ENCODE results near the gene POGK.
A peak's percentile ranks its signal among the peaks of the same experiment; 100 is the strongest.
"Not testable (repeated sequence)": the region's sequence is repeated elsewhere in the genome, so short reads cannot be mapped to it uniquely, and the experiment has no call there.

POGK gene

GRCh38 chr1:166858726-166859419, 19.6 kb downstream of the POGK start:
- no peak for DNase-seq

GRCh38 chr1:166859597-166859996, 20.3 kb downstream of the POGK start:
- DNase-seq, result no peak

DNA sequence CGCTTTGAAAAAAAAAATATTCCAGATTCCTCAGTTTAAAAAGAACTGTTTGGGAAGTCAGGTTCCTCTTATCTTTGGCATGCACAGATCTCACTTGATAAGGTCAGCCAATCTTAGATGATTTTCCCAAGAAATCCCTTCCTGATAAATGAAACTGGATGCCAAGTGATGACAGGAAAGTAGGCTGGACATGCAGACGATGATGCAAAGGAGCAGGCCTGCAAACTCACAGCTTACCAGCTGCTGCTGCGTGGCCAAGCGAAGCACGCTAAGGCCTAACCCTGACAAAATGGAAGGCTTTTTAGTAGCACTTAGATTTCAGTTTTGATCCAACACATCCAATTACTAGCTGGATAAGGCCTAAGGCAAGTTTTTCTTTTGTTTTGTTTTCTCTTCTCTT, 26.7 kb downstream of the POGK start:
- DNase-seq, result no peak

GRCh38 chr1:166868639-166869038, 29.4 kb downstream of the POGK start:
- no peak for DNase-seq

DNA sequence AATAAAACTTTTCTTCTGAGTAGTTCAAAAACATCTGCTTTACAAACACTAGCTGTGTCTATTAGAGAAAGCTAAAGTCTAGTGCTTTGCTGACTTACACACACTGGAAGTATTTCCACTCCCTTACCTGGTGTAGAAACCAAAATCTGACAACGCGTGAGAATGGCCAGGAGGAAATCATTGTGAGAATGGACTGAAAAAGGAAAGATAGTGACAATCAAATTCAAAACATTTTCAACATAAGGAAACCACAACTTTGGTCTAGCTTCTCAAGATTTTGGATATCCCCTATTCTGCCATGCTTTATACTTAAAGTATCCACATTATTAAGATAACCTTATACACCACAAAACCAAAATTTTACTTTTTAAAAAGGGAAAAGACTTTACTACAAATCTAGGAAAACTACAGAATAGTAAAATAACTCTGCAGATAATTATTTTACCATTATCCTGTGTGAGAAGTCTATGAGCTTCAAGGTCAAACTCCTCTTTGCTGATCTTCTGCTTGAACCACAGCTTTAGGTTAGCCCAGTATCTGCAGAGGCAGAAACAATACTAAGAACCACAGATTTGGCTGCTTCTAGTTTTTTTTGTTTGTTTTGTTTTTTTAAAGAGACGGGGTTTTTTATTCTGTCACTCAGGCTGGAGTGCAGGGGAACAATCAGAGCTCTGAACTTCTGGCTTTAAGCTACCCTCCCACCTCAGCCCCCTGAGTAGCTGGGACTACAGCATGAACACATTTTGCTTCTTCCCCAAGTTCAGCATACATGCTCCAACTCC, 30.2 kb downstream of the POGK start:
- DNase-seq, result no peak

- DNase-seq, result no peak
Measured at GRCh38 chr1:166870584-166870983, 31.3 kb downstream of the POGK start.

DNA sequence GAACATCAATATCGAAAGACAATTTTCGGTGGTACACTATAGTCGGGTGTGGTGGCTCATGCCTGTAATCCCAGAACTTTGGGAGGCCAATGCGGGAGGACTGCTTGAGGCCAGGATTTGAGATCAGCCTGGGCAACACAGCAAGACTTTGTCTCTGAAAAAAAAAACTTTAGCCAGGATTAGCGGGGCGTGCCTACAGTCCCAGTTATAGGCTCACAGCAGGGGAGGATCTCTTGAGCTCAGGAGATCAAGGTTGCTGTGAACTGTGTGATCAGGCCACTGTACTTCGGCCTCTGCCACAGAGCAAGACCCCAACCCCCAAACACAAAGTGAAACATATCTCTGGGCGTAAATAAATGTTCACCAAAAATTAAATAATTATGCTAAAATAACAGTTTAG, 35.2 kb downstream of the POGK start:
- no peak for DNase-seq

DNA sequence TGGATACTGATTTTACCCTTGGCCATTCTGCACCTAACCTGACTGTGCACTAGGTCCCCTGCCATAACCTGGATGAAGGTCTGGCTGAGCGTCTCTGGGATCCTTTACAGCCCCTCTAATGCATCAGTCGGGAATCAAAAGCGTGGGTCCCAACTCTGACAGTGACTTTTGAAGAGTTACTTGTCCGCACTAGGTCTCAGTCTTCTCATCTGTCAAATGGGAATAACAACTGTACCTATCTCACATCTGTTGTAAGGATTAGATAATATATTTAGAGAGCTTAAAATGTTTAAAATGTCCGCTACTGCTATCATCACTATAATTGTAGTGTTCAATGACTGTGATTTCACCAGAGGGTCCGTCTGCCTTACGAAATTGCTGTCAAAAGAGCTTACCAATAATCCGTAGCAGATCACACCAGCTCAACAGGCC, 36.0 kb downstream of the POGK start:
- DNase-seq, result no peak

GRCh38 chr1:166875734-166876539, 36.7 kb downstream of the POGK start, which contains the start of gene TADA1:
TSS of gene TADA1 (minus strand) at chr1:166876264. CDS start at chr1:166876233, 31 bp downstream.
- peak; percentile 94 to 96 for DNase-seq

- no peak for DNase-seq
Measured at GRCh38 chr1:166876540-166876838, 37.2 kb downstream of the POGK start.

DNA sequence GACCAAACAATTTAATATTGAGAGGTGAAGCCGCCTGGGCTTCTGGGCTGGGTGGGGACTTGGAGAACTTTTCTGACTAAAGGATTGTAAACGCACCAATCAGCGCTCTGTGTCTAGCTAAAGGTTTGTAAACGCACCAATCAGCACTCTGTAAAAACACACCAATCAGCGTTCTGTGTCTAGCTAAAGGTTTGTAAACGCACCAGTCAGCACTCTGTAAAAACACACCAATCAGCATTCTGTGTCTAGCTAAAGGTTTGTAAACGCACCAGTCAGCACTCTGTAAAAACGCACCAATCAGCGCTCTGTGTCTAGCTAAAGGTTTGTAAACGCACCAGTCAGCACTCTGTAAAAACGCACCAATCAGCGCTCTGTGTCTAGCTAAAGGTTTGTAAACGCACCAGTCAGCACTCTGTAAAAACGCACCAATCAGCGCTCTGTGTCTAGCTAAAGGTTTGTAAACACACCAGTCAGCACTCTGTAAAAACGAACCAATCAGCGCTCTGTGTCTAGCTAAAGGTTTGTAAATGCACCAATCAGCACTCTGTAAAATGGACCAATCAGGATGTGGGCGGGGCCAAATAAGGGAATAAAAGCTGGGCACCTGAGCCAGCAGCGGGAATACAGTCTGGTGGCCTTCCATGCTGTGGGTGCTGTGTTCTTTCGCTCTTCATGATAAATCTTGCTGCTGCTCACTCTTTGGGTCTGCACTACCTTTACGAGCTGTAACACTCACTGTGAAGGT, 39.1 kb downstream of the POGK start:
- not testable (repeated sequence) for DNase-seq

DNA sequence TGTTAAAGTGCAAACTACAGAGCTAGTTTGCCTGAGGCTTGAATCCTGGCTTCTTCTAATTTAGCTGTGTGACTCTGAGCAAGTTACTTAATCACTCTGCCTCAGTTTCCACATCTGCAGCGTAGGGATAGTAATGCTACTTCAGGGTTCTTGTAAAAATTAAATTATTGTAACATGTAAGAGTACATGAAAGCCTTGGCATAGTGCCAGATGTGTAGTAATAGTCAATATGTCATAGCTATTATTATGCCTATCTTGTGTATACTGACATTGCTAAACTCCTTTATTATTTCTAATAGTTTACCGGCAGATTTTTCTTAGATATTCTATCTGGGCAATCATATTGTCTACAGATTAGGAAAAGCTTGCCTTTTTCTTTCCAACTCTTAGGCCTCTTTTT, 43.6 kb downstream of the POGK start:
- DNase-seq, result no peak

- no peak for DNase-seq
Measured at GRCh38 chr1:166884040-166884642, 44.9 kb downstream of the POGK start.

- DNase-seq, result no peak
Measured at GRCh38 chr1:166884971-166885370, 45.7 kb downstream of the POGK start.

GRCh38 chr1:166888373-166889111, 49.3 kb downstream of the POGK start:
- peak in 1 of 2 experiments; percentile 41 for DNase-seq

- DNase-seq, result no peak
Measured at GRCh38 chr1:166889776-166890175, 50.5 kb downstream of the POGK start.

DNA sequence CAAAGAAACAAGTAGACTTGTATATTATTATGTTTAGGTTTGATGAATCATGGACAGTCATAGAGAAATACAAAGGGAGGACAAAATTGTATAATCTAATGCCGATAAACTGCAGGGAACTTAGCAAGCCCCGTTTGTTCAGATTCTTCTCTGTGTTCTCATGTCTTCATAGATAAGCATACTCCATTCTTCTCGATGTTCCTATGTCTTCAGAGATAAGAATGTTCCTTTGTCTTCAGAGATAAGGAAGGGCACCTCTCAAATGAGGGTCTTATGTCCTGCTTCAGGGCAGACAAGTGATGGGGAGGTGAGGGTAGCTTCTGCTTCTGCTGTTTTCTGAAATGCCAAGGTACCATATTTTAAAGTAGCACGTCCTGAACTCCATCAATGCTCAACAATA, 56.5 kb downstream of the POGK start:
- no peak for DNase-seq

DNA sequence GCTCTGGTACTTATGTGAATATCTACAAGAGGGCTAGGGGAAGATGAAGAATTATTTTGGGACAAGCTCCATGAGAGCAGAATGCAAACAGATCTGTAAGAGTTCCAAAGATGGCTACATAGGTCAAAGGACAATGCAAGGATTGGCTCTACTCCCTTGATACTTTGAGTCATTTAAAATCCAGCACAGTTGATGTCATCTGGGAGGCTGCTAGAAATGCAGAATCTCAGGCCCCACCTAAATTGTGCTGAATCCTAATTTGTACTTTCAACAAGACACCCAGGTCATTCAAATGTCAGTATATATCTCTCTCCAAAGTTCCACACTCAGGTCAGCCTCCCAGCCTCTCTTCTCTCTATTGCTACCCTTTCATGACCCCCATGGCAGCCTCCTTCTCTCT, 60.5 kb downstream of the POGK start:
- no peak for DNase-seq

DNA sequence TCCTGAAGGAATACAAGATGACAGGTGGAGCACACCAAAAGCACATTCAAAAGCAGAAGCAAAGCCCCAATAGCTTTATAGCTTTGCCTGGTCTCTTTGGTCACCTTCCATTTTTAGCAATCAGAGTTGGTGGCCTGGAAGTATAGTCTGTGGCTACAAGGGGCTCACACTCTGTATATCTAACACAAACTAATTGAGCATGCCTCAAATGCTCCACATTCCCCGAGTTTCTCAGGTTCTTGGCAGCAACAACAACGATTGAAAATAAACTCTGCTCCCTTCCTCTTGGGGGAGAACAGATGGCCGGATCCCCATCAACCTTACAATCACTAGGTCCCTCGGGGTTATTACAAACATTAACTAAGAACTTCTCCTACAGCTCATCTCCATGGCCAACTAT, 61.7 kb downstream of the POGK start:
- no peak for DNase-seq

- no peak for DNase-seq
Measured at GRCh38 chr1:166902279-166902678, 63.0 kb downstream of the POGK start.

GRCh38 chr1:166903232-166903631, 64.0 kb downstream of the POGK start:
- no peak for DNase-seq

GRCh38 chr1:166905136-166905535, 65.9 kb downstream of the POGK start:
- no peak for DNase-seq

All from NCI-H1930 (cell line).